ENCODE data around the gene KCNE4.
"Not testable (repeated sequence)": the region's sequence is repeated elsewhere in the genome, so short reads cannot be mapped to it uniquely, and the experiment has no call there.

The KCNE4 gene

DNA sequence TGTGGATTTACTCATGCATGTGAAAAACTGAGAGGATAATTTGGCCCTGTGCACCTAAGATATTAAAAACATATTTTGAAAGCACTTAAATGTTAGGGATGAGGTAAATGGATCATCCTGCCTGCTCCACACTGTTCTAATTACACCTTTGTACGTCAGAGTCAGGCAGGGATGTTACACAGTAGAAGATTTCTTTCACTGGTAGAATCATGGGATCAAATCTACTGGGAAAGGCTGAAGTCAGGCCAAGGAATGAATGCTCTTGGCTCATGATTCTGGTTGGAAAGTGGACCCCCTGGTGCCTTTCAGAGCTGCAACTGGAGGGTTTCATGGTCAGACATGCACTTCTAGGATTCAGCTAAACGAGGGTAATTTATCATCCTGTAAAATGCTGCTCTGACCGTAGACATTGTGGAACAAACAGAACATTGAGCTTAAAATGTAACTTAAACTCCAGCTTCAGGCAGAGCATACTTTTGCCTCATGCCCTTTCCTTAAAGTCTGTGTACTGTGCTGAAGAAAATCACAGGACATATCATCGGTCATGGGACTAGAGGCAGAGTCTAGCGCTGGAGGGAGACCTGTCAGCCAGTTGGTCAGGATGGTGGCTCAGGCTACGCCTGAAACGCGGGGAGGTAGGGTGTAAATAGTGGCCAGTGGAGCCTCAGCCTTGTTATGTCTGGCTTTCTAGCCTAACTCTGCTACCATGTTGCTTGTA lies 4.9 kb downstream of the KCNE4 start:
- H3K4me3 ChIP-seq (ENCODE audit: low read depth, low read length), result no peak overlapping the region

DNA sequence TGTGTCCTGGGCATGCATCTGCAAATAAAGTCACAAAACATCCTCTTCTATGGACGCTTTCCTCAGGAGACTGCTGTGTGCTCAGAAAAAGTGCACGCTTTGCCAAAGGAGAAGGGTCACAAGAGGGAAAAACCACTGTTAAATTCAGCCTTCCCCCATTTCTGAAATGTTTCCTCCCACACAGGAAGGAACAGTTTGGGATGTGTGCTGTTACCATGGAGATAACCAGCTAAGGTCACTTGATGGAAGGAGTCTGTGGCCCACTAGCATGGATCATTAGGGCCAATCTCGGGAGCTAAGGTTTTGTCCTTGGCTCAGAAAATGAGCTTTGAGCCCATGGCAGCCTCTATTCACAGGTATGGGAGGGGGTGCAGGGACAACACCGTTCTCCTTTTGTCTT lies 5.6 kb downstream of the KCNE4 start:
- no peak overlapping the region for H3K4me3 ChIP-seq (ENCODE audit: low read depth, low read length)

DNA sequence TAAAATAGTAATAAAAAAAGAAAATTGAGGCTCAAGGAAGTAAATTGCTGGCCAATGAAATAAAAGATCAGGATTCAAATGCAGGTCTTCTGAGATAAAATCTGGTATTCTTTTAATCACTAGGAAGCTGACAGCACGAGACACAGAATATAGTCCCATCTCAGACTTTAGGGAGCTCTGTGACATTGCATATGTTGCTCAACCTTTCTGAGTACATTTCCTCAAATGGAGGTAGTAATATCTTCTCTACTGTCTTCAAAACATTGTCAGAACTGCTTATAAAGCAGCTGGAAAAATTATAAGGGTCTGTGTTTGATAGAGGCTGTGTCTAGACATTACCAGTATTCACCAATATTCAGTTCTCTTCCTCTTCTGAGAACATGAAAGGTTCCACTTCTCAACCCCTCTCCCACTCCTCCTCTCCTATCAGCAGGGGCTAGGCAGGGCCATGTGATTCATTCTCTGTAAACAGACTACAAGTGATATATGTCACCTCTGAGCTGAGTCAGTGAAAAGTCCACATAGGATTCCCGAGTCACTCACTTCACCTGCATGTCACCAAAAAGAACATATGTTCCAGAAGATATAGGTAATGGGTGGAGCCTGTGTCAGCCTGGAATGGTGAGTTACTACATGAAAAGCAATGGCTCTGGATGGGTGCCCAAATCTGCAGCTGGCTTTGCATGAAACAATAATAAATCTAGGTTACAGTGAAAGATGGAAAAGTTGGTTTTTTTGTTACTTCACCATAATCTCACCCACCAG lies 7.1 kb downstream of the KCNE4 start:
- H3K4me3 ChIP-seq (ENCODE audit: low read depth, low read length), result no peak overlapping the region

DNA sequence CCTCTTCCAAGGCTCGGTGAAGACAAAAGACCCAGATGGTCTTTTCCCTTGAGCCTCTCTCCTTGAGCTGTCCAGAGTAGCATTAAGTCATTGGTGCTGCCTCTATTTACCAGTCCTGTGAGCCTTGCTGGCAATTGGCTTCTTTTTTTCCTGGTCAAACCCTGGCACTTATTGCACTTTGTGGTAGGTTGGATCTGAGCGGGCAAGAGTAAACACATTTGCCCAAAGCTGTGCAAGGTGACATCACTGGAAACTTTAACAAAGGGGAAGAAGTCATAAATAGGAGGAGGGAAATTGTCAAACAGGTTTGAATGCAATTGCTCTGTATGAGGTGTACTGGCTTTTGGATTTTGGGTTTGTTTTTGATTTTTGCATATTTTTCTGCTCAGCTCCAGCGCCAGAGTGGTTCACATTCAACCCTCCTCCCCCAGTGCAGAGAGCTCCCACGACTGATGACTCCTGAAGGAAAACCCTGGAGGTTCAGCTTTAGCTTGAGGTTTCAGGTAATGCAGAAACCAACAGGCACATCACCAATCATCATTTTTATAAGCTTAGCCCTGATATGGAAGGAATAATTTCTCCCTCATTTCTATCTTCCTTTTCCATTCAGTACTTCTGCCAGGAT lies 8.3 kb downstream of the KCNE4 start:
- H3K4me3 ChIP-seq (ENCODE audit: low read depth, low read length), result no peak overlapping the region

DNA sequence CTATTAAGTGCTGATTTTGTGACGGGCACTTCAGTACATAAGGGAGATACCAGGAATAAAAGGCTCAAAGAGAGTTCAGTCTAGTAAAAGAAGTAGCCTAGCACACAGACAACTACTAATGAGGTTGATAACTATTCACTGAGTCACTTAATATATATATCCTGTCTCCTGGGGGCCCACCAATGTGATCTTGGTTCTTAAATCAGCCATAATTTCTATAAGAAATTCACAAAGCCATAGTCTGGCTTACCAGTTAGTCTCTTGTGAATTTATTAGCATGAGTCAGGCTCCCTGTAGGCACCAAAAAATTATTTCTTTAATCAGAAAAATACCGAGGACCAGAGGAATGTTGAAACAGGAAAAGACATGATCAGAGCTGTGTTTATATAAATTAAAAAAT lies 10.4 kb downstream of the KCNE4 start:
- H3K4me3 ChIP-seq (ENCODE audit: low read depth, low read length), result no peak overlapping the region

DNA sequence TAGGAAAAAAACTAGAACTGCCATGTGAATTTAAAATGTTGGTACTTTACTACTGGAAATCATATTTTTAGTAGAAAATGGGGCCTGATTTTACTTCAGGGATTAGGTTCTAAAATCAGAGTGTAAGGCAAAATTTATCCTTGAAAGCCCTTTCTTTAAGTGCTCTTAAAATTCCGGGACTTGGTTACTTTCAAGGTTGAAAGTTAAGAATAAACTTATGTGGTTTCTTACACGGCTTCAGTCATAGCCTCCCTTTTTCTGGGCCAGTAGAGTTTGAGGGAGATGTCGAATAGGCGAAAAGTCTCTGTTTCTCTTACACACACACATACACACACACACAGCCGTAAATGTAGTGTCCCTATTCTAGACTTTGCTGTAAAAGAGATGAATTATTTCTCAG lies 13.1 kb downstream of the KCNE4 start:
- no peak overlapping the region for H3K4me3 ChIP-seq (ENCODE audit: low read depth, low read length)

DNA sequence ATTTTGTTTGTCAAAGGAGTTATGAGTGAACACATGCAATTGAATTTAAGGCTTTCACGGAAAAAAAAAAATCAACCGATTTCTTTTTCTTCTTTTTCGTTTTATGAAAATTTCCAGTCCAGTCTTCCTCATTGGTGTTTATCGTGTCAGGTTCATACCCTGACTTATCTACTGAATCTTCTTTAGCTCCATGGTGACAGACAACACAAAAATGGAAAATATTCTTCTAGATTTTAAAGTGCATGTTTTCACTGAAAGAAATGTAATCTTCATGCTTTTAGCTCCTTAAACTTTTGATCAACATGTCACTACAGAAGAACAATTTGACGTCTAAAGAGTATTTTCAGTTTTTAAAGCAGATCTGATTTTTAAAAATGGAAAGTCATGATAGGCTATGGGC lies 14.7 kb downstream of the KCNE4 start:
- no peak overlapping the region for H3K4me3 ChIP-seq (ENCODE audit: low read depth, low read length)

DNA sequence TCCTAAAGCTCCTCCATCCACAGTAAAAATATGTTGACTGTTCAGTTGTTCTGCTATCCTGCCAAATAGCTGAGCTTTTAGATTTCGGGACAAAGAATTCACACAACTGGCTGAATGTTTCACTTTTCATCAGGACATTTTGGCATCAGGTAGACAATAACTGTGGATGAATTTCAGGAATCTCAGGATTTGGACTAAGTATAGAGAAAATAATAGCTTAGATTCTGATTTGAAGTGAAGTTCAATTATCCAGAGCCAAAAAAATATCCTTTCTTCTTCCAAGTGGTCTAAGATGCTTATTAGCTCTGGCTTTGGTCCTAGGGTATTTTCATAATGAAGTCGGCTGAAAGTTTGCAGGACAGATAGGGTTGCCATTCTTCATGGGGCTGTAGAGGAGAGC lies 16.1 kb downstream of the KCNE4 start:
- H3K4me3 ChIP-seq (ENCODE audit: low read depth, low read length), result no peak overlapping the region

DNA sequence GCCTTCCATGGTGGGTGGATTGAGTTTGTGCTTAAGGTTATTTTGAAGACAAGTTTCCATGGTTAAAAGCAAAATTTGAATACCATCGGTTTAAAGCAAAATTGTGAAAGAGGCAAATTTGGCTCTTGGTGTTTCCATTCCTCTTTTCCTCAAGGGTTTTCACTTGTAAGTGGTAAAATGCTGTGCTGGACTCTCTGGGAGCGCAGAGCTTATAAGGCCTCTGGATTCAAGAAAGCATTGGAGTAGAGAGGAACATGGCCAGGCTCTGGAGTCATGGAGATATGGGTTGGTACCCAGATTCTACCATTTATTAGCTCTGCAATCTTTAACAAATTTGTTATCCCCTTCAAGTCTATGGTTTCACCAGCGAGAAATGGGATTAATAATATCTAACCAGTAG lies 17.5 kb downstream of the KCNE4 start:
- H3K4me3 ChIP-seq (ENCODE audit: low read depth, low read length), result no peak overlapping the region

DNA sequence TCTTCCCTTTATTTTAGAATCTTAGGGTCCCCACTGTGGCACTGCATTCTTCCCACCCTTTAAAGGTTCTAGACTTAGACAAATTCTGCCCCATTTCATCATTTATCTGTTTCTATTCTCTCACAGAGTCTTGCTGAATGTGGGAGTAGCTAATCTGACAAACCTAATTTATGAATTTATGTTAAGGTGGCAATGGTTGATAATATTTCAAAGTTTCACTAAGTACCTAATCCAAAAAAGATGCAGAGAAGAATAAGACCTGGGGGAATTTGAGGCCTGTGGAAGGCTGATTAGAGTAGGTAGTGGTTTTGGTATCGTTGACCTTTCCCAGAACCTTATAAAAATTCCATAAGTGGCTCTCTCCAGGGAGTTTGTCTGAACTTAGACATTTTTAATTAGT lies 18.0 kb downstream of the KCNE4 start:
- no peak overlapping the region for H3K4me3 ChIP-seq (ENCODE audit: low read depth, low read length)

DNA sequence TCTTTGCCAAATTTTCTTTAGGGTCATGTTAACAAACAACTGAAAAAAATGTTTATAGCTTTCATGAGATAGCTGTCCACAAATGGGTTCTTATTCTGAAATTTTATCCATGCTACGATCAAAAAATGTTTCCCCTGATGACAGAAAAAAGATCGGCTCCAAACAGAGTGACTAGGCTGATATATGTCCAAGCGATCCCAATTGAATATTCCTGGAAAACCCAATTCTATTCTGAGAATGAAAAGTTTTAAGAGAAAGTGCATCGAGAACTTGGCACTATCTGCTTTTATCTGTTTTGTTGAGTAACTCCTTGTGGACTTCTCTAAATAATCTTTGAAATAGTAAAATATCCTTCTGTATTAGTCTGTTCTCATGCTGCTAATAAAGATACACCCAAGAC lies 19.1 kb downstream of the KCNE4 start:
- H3K4me3 ChIP-seq (ENCODE audit: low read depth, low read length), result no peak overlapping the region

DNA sequence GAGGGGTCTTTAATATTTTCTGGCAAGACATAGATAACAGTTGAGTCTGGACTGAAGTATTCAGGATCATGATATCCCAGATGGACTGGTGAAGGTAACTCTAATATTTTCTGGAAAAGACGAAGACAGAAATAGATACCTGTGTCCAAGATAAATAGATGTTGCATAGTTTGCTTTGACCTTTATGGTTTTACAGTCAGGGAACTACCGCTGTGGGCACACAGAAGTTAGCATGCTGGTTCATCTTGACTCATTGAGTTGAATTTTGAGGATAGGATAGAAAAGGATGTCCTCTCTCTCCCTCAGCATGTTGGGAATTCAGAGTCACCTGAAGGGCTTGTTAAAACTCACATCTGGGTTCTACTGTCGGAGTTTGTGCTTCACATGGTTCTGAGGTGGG lies 20.8 kb downstream of the KCNE4 start:
- no peak overlapping the region for H3K4me3 ChIP-seq (ENCODE audit: low read depth, low read length)

DNA sequence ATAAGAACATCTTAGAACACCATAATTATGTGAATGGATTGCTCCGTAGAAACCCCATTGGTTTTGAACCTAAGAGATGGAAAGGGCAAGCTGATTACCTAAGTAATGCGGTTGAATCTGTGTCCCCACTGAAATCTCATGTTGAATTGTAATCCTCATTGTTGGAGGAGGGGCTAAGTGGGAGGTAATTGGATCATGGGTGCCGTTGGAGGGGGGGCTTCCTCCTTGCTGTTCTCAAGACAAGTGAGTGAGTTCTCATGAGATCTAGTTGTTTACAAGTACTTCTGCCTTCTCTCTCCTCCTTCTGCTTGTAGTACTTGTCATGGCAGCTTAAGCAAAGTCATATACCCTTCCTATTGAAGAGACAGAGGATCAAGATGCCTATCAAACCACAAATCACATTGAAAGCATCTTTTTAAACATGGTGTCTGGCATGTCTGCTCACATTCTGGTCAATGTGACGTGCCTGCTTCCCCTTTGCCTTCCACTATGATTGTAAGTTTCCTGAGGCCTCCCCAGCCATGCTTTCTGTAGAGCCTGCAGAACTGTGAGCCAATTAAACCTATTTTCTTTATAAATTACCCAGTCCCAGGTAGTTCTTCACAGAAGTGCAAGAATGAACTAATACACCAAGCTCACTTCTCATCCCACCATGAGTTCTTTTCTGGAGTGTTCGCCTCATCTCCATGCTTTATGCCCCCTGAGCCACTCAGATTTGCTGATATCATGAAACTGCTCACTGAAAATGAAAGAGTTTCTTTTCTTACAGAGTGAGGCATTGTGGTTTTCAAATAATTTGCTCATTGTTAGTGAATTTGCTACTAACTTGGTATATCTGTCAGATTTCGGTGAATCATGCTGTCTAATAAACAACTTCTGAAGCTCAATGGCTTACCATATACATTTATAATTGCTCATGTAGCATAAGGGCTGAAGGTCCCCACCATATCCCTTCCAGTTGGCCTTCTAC lies 23.6 kb downstream of the KCNE4 start:
- H3K4me3 ChIP-seq (ENCODE audit: low read depth, low read length), result no peak overlapping the region

DNA sequence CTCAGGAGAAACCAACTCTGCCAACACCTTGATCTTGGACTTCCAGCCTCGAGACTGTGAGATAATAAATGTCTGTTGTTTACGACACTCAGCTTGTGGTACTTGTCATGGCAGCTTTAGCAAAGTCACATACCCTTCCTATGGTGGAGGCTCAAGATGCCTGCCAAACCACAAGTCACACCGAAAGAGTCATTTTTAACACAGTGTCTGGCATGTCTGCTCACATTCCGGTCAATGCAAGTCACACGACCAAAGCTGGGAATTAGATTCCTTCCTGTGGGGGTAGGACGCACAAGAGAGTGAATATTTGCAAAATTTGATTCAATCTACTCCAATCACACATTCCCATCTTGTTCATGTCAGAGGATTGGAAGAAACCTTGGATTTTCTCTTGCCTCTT lies 24.6 kb downstream of the KCNE4 start:
- no peak overlapping the region for H3K4me3 ChIP-seq (ENCODE audit: low read depth, low read length)

DNA sequence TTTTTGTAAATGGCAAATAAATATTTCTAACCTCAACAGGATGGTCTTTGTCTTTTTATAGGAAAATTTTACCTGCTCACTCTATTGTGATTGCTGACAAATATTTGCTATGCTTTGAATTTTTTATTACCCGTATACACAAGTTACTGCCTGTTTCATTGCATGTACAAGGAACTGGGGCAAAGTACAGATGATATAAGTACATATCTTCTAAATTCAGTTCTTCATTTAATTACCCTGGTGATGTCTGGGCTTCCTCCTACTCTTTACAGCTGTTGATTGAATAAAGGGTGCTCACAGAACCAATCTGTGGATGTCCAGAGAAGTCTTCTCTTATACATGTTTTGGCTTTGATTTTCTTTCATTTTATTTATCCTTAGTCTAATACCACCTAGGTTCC lies 26.5 kb downstream of the KCNE4 start:
- H3K4me3 ChIP-seq (ENCODE audit: low read depth, low read length), result no peak overlapping the region

DNA sequence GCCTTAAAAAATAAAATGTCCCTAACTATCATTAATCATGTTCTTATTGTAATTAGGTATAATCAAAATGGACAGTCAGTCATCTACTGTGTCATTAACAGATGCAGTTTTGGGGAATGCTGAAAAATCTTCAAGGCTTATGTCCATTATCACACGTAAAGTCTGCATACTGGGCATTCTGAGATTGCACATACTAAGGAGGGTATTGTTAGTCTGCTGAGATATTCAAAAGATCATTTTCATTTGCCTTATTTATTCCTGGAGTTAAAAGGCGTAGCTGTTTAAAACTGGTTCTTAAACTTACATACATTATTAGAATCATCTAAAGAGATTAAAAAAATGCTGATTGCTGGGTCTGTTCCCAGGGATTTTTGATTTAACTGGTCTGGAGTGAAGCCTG lies 27.4 kb downstream of the KCNE4 start:
- H3K4me3 ChIP-seq (ENCODE audit: low read depth, low read length), result no peak overlapping the region

DNA sequence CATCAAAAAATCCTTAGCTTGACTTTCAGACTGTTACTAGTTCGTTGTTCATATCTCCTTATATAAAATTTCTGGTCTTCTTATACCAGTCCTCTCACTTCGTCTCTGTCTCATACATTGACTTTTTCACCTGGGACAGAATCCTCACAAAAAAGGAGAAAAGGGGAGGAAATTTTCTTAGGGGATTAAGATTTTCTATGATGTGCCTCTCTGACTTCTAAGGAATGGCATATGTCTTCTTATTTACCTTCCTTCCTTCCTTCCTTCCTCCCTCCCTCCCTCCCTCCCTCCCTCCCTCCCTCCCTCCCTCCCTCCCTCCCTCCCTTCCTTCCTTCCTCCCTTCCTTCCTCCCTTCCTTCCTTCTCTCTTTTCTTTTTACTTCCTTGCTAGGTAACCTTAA lies 27.9 kb downstream of the KCNE4 start:
- H3K4me3 ChIP-seq (ENCODE audit: low read depth, low read length), result no peak overlapping the region

DNA sequence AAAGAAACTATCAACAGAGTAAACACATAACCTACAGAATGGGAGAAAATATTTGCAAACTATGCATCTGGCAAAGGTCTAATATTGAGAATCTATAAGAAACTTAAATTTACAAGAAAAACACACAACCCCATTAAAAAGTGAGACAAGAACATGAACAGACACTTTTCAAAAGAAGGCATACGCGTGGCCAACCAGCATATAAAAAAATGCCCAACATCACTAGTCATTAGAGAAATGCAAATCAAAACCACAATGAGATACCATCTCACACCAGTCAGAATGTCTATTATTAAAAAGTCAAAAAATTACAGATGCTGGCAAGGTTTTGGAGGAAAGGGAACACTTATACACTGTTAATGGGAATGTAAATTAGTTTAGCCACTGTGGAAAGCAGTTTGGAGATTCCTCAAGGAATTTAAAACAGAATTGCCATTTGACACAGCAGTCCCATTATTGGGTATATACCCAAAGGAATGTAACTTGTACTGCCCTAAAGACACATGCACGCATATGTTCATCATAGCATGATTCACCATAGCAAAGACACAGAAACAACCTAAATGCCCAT lies 28.9 kb downstream of the KCNE4 start:
- not testable (repeated sequence) for H3K4me3 ChIP-seq (ENCODE audit: low read depth, low read length)

DNA sequence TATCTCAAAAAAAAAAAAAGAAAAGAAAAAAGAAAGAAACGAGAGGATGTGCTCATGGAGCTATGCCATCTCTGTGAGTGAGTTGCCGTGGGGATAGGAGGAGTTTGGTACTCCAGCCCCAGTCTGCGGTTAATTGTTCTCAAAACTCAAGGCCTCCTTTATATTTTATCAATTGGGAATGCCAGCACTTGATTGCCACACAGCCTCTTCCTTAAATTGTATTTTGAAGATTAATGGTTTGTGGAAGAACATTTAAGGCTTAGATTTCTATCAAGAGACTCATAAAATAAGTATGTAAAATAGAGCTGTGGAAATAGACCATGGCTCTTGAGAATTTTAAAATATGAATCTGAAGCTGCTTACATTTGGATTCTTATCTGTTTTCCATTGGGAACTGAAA lies 29.8 kb downstream of the KCNE4 start:
- no peak overlapping the region for H3K4me3 ChIP-seq (ENCODE audit: low read depth, low read length)

DNA sequence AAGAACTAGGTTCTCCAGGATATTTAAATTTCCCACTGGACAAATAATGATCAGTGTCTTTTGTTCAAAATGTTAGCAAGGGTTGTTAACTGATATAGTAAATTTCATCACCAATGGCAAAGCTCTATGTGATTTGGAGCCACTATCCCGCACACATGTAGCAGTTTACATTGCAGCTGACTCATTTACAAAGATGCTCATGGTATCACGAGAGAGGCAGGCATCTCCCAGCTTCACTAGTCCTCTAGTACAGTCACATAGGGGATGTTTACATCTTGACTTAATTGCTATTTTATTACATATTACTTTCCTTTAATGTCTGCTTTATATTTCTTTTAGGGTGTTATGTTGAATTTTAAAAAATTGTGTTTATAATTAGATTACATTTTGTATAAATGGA lies 30.7 kb downstream of the KCNE4 start:
- H3K4me3 ChIP-seq (ENCODE audit: low read depth, low read length), result no peak overlapping the region

Data from iPS-11a (cell line).